Spleen (tissue), 7 donors: ENCODE results near the gene MBL2.

Experiments used
- CTCF ChIP-seq, 11 experiments: fragments of 200-600 bp in 7 of 11; fragments of 450-650 bp in 4 of 11; sonication (generic) in 4 of 11; IDR thresholded peaks in 8 of 11; conservative IDR thresholded peaks in 3 of 11; 1 replicate in 7 of 11; 2 replicates in 4 of 11; pipeline versions ENCODE4 v1.4.0 to v1.8.0; 2016 to 2021; ENCODE audit warnings: antibody characterized with exemption in 11 of 11, inconsistent platforms in 4 of 11, mild to moderate bottlenecking in 1 of 11
- POLR2AphosphoS5 ChIP-seq, 3 donors: sonication (generic); formaldehyde crosslinking; IDR thresholded peaks; one replicate each; pipeline ENCODE4 v1.5.1; 2017; ENCODE audit warnings: antibody characterized with exemption in 3 of 3
- donor health status: DM: no; HTN: no; CAD: no; lungs with moderate emphysema.
- donor health status: DM: no; HTN: no; CAD: no.
- donor health status: DM: no; HTN: no; CAD: no.

GRCh38 chr10:52780391-52781155 lies 8.0 kb upstream of the MBL2 start:
- TF ChIP-seq CTCF (IDR thresholded peaks at IDR 0.05 in 8 of 11, conservative IDR thresholded peaks at IDR 0.05 in 3 of 11) (peak in 5 of 11 experiments; percentile 2 to 46 (median 15)), POLR2AphosphoS5 (IDR thresholded peaks at IDR 0.05) (no peak)
